D721Med (cell line): ENCODE measurements around the gene STARD10.

Experiments used
- DNase-seq: peaks from one replicate; pipeline ENCODE4 v3.0.0; 2011; ENCODE audit warnings: low spot score; ENCODE audit not compliant: insufficient read length
- FAIRE-seq: peaks from 2 replicates; lab custom pipeline; 2011; peaks lifted over from hg19 to GRCh38; lab: Jason Lieb, UNC
- CTCF ChIP-seq: IDR thresholded peaks from 2 replicates; pipeline ENCODE4 v1.5.1; 2012; ENCODE audit warnings: mild to moderate bottlenecking, control low read depth; ENCODE audit not compliant: insufficient read depth; ENCODE audit errors: missing control alignments

STARD10 gene

GRCh38 chr11:72736452-72737069, 57.3 kb downstream of the STARD10 start:
- TF ChIP-seq CTCF: no peak
- DNase-seq: no peak
- FAIRE-seq: no peak

- no peak for DNase-seq
- no peak for FAIRE-seq
- no peak for TF ChIP-seq CTCF
These were observed 58.3 kb downstream of the STARD10 start for GRCh38 chr11:72735495-72736027.

GRCh38 chr11:72732329-72732728, 61.5 kb downstream of the STARD10 start:
- DNase-seq: no peak
- no peak for TF ChIP-seq CTCF
- no peak for FAIRE-seq

GRCh38 chr11:72730737-72731136, 63.1 kb downstream of the STARD10 start:
- FAIRE-seq: no peak
- DNase-seq: no peak

GRCh38 chr11:72730243-72730642, 63.6 kb downstream of the STARD10 start:
- TF ChIP-seq CTCF: no peak
- FAIRE-seq: no peak
- DNase-seq: no peak

More at GRCh38 chr11:72730737-72731136, 63.1 kb downstream of the STARD10 start:
- no peak for TF ChIP-seq CTCF

- no peak for TF ChIP-seq CTCF
- FAIRE-seq (no peak), DNase-seq (no peak)
These were observed 66.3 kb downstream of the STARD10 start for GRCh38 chr11:72727521-72727920.
